NCI-H526 (cell line): ENCODE data around the gene SPINT2.
A peak's percentile ranks its signal among the peaks of the same experiment; 100 is the strongest.
"Not testable (repeated sequence)": the region's sequence is repeated elsewhere in the genome, so short reads cannot be mapped to it uniquely, and the experiment has no call there.

Experiments used
- DNase-seq, 2 experiments: peaks; one replicate each; lab custom pipeline; 2025; lab: John Stamatoyannopoulos, UW

SPINT2 gene

GRCh38 chr19:38239816-38240215 is 24.6 kb upstream of the SPINT2 start:
- DNase-seq = no peak

DNA sequence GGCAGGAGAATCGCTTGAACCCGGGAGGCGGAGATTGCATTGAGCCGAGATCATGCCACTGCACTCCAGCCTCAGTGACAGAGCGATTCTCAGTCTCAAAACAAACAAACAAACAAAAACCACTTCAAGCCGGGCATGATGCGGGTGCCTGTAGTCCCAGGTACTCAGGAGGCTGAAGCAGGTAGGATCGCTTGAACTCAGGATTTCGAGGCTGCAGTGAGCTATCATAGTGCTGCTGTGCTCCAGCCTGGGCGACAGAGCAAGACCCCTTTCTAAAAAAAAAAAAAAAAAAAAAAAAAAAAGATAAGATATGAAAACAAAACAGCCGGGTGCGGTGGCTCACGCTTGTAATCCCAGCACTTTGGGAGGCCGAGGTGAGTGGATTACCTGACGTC is 21.1 kb upstream of the SPINT2 start:
- no peak for DNase-seq

DNA sequence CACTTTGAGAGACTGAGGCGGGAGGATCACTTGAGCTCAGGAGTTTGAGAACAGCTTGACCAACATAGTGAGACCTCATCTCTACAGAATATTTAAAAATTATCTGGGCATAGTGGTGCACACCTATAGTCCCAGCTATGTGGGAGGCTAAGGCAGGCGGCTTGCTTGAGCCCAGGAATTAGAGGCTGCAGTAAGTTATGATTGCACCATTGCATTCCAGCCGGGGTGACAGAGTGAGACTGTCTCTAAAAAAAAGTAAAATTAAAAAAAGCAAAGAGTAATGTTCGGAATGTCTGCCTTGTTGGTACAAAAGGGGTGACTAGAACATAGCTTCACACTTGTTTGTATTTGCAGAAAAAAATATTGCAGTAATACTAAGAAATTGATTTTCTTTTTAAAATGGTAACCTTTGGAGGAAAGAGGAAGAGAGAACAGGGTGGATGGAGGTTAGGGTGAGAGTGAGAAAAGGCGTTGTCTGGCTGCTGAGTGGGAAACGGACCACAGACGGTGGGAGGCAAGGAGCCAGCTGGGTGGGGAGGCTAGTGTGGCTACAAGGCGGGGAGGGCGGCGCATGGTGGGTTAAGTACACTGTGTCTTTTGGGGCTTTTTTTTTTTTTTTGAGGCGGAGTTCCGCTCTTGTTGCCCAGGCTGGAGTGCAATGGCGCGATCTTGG is 18.4 kb upstream of the SPINT2 start:
- no peak for DNase-seq

DNA sequence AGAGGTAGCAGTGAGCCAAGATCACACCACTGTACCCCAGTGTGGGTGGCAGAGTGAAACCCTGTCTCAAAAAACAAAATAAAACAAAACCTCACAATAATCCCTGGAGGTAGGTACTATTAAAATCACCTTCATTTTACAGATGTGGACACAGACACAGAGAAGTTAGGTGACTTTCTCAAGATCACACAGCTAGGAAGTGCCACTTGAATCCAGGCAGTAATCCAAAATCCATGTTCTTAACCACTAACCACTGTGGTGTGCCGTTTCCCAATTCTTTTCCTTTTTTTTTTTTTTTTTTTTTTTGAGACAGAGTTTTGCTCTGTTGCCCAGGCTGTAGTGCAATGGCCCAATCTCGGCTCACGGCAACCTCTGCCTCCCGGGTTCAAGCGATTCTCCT is 17.2 kb upstream of the SPINT2 start:
- DNase-seq = no peak

GRCh38 chr19:38247734-38248268 is 16.6 kb upstream of the SPINT2 start:
- no peak for DNase-seq

DNA sequence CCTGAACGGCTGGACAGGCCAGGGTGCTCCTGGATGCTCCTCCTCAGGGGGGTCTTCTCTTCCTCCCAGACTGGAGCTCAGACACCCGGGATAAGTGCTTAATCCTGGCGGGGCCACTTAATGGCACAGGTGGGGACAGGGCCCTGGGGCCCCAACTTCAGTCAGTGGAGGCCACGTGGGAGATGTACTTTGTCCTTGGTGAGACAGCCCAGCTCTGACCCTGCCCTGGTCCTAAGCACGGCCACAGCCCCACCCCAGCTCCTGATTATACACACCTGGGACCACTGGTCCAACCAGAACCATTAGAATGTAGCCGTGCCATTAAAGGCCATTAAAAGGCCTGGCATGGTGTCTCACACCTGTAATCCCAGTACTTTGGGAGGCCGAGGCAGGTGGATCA is 16.0 kb upstream of the SPINT2 start:
- no peak for DNase-seq

GRCh38 chr19:38250428-38250820 is 13.9 kb upstream of the SPINT2 start:
- no peak for DNase-seq

DNA sequence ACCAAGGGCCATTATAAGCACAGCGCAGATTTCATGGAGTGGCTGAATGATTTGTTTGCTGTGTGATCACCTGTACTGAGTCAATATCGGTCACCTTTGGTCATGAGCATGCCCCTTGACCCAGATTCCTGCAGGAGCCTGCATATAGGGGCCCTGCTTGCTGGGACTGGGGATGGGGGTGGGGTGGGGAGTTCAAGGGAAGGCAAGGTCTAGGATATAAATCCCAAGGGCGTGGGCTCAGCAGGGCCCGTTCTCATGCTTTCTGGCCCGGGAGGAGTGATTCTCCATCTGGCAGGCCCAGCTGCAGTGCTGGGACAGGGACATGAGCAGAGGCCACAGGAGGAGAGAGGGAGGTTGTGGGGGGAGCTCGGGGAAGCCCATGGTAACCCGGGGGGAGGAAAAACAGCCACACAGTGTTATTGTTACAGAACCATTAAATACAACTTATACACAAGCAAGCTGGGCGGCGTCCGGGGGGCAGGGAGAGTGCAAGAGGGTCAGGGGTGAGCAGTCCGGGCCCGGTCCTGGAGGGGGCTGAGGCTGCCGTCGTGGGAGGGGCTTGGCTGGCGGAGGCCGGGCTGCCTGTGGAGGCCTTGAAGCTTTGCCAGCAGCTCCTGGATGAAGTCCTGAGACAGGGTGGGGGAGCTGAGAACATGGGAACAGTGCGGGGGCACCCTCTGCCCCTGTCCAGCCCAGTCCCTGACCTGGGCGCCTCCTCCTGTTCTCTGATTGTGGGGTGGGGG is 13.4 kb upstream of the SPINT2 start:
- DNase-seq = no peak

DNA sequence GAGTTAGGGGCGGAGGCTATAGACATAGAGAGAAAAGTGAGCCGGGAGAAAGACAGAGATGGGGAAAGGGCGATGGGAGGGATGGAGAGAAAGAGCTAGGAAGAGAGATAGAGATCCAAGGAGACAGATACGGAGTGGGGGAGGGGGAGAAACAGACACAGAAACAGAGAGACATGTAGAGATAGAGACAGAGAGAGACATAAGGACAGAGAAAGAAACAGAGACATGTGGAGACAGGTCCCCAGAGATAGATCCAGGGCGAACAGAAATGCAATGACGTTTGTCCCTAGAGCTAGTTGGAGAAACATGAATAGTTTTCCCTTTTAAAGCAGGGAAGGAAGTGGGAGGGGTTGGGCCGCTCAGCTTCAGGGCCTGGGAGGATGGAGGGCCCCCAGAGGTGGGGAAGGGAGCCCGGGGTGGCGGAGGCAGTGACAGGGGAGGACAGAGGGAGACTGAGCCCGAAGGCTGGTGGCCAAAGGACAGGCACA is 12.8 kb upstream of the SPINT2 start:
- no peak for DNase-seq

DNA sequence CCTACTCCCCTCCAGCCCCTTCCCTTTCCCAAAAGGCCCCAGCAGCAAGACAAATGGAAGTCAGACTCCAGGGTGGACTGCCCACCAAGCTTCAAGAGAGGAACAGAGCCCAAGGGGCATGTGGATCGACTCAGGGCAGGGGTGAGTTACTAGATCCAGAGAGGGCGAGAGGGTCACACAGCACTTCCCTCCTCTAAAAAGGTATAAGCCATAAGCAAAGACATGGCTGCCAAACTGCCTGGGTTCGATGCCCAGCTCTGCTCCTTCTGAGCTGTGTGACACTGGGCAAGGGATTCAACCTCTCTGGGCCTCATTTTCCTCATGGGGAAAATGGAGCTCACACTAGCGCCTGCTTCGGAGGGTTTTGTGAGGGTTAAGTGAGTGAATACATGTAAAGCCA is 12.0 kb upstream of the SPINT2 start:
- DNase-seq = no peak

DNA sequence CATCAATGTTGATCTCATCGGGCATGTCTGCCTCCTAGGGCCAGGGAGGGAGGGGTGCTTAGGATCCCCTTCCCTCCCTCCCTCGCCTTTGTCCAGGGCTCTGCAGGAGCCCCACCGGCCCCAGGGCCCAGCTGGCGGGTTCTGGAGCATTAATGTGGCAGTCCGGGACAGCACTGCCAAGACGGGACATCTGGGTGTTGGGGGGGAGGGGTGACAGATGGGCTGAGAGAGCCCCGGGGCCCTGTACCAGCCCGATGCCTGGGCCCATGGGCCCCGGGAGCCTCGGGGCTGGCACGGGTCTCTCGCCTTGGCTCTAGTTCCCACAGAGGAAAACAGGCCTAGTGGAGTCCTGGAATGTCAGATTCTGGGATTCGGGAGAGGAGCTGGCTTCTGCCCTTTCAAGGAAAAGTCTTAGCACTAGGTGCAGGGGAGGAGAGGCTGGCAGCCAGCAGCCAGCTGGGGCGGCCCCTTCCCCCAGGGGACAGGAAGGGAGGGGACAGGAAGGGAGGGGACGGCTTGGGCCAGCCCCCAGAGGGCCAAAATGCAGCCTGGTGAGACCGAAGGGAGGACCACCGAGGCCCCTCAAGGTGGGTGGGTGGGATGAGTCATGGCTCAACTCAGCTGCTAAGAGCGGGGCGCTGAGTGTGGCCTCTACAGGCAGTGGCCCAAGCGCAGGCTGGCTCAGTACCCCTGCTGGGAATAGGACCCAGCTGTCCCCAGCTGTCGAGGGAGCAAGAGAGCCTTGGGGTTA is 11.3 kb upstream of the SPINT2 start:
- DNase-seq = no peak

- no peak for DNase-seq
Measured at GRCh38 chr19:38253788-38254187, 10.6 kb upstream of the SPINT2 start.

DNA sequence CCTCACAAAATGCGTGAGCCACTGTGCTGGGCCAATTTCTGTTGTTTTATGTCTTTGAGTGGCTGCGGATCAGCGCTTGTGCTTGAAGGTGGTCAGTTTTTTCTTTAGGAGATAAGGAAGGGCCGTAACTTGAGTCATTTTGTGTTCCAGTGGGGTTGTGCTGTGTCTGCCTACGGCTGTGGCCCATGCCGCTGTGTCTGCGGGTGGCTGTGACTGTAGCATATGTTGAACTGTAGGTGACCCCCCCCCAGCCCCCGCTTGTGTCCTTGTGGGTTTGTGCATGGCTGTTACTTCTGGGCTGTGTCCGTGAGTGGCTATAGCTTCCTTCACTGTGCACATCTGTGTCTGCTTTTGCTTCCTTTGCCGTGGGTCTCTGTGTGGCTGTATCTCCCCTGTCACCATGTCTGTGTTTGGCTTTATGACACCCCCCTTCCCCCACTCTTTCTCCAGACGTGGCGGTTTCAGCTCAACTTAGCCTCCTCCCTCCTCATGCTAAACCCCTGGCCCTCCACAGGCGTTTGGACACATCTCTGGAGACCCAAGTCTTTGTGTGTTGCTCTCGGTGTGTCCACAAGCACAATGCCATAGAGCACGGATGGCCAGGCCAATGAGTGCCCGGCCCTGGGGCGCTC is 8.9 kb upstream of the SPINT2 start:
- DNase-seq = peak; percentile 23 to 57

- DNase-seq = not testable (repeated sequence)
Measured at GRCh38 chr19:38261942-38262341, 2.4 kb upstream of the SPINT2 start.

DNA sequence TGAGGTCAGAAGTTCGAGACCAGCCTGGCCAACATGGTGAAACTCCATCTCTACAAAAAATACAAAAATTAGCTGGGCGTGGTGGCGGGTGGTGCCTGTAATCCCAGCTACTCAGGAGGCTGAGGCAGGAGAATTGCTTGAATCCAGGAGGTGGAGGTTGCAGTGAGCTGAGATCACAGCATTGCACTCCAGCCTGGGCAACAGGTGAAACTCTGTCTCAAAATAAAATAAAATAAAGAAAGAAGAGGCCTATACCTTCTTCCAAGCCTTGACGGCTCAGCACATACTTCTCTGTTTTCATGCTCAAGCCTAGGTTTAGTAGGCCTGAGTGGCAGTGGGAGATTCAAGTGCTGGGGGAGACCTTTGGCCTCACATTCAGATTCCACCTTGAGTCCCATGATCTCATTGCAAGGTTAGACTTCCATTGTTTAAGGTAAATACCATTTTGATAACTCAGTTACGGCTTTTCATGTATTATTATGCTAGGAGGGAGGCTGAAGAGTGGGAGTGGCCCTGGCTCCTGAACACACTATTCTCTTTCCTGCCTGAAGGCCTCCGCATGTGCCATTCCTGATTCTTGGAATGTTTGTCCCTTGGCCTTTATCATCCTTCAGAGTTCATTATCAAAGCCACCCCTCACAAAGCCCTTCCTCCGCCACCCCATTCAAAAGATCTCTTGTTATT is 1.6 kb upstream of the SPINT2 start:
- no peak for DNase-seq

DNA sequence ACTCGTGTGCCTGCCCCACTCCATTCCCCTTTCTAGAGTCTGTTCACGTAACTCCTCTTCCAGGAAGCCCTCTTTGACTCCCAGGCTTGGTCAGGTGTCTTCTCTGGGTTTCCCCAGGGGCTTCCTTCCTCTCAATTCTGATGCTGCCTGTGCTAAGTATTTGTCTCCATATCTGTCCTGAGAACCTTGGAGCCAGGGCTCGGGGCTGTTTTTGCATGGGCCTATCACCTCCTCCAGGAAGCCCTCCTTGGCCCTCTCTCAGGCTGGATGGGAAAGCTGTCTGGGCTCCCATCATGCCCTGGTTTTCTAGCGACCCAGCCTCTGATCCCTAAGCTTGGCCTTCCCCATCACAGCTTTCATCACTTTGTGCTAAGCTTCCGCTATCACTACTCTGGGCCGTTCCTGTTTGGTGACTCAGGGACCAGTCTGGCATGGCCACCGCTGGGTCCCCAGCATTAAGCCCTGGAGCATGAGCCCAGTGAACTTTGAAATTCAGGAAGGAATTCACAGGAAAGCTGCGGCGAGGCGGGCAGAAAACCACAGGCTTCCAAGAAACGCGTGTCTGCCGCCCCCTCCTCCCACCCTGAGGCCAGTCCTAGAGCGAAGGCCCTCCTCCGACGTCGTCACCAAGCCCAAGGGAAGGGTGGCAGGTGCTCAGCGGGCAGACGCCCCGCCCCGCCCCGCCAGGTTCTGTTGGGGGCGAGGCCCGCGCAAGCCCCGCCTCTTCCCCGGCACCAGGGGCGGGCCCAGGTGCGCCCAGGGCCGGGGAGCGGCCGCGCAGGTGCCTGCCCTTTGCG is 486 bp upstream of the SPINT2 start:
- DNase-seq = no peak

DNA sequence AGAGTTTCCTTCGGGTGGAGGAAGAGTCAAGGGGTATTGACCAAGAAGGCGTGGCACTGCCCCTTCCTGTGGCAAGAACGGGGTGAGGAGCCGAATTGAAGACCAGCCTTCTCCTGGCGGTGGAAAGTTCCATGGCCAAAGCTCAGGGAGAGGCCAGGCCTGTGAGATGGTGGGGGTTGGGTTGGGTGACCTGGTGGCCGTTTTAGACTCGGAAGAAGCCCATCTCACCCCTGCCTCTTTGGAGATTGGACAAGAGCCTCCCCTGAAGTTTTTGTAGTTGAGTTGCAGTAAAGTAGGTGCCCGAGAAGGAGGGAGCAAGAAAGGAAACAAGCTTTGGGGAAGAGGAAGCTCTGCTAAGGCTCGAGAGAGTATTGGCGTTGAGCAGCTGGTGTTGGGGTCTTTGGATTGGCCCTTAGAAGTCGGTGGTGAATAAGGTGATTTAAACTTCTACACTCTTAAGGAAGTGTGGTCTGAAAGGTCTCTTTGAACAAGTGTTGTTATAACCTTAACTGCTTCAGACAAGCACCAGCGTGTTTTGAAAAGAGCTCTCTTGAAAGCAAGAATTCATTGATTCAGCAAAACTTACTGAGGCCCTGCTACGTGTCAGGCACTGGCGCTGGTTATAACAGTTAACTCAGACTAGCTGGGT is 964 bp downstream of the SPINT2 start:
- peak in 1 of 2 experiments; percentile 50 for DNase-seq

DNA sequence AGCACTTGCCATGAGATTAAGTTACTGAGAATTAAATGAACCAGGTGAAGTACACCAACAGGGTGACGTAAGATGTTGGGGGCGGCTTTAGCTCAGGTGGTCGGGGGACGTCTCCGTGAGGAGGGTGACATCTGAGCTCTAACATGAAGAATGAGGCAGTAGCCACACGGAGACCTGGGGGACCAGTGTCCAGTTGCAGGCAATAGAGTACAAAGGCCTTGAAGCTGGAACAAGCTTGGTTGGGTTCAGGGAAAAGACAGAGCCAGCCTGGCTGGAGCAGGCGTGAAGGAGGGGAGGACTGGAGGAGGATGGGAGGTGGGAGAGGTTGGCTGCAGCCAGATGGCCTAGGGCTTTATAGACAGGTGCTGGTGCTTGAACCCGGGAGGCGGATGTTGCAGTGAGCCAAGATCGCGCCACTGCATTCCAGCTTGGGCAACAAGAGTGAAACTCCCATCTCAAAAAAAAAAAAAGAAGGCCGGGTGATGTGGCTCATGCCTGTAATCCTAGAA is 1.6 kb downstream of the SPINT2 start:
- no peak for DNase-seq

DNA sequence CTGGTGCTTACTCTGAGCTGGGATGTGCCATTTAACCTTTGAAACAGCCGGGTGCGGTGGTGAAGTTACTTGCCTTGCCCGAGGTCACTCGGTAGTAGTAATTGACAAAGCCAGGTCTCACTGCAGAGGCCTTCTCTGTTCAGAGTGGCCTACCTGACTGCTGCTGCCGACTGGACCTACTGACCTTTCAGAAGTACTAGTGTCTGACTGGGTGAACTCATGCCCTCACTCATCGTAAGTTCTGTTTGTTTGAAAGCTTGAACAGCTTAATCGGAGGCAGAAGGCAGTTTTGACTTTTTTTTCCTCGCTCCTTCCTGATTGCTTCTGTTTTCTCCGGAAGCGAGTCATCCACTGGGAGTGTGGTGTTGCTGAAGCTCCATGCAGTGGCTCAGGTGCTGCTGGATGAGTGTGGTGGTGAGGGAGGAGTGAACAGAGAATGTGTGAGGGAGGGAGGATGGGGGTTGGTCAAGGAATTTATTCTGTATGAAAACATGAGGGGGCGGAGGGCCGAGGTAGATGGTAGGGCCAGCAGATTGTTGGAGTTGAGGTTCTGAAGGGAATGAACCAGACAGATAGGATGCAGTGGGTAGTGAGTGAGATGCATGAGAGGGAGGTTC is 2.7 kb downstream of the SPINT2 start:
- DNase-seq = no peak
